Choroid plexus epithelial cell (primary cell): Measurements from ENCODE around the gene AMN.
"Not testable (repeated sequence)": the region's sequence is repeated elsewhere in the genome, so short reads cannot be mapped to it uniquely, and the experiment has no call there.

Experiments used
- DNase-seq: peaks from one replicate; pipeline ENCODE4 v3.0.0-alpha.2; 2010; ENCODE audit warnings: low read depth
- H3K4me3 ChIP-seq: 2 replicates; pipeline ENCODE4 v1.5.1; 2011; ENCODE audit warnings: low read depth, mild to moderate bottlenecking, control low read depth, low read length, moderate library complexity
- TF ChIP-seq, protein P1 (sequence below): conservative IDR thresholded peaks from 2 replicates; pipeline ENCODE4 v1.5.1; 2011; ENCODE audit warnings: low read depth, mild to moderate bottlenecking, control low read depth, inconsistent platforms, low read length, moderate library complexity

The AMN gene

DNA sequence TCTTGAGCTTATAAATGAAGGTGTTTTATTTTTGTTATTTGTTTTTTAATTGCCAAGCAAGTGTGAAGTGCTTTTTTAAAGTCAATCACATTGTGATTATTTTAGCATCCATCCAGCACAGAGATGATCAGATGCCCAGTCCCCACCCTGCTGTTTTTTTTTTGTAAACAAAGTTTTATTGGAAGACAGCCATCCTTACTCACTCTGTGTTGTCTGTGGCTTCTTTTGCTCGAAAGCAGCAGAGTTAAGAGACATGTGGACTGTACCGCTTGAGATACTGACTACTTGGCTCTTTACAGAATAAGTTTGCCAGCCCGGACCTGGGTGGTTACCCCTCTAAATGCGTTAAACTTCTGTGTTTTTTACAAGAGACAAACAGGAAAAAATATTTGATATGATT, 30.9 kb upstream of the AMN start:
- peak; percentile 84 for DNase-seq
- H3K4me3 ChIP-seq, result no peak overlapping the region
- TF ChIP-seq, protein P1, sequence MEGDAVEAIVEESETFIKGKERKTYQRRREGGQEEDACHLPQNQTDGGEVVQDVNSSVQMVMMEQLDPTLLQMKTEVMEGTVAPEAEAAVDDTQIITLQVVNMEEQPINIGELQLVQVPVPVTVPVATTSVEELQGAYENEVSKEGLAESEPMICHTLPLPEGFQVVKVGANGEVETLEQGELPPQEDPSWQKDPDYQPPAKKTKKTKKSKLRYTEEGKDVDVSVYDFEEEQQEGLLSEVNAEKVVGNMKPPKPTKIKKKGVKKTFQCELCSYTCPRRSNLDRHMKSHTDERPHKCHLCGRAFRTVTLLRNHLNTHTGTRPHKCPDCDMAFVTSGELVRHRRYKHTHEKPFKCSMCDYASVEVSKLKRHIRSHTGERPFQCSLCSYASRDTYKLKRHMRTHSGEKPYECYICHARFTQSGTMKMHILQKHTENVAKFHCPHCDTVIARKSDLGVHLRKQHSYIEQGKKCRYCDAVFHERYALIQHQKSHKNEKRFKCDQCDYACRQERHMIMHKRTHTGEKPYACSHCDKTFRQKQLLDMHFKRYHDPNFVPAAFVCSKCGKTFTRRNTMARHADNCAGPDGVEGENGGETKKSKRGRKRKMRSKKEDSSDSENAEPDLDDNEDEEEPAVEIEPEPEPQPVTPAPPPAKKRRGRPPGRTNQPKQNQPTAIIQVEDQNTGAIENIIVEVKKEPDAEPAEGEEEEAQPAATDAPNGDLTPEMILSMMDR, result no peak

GRCh38 chr14:102892651-102893050, 29.8 kb upstream of the AMN start:
- TF ChIP-seq, protein P1, result no peak
- DNase-seq, result no peak
- no peak overlapping the region for H3K4me3 ChIP-seq

DNA sequence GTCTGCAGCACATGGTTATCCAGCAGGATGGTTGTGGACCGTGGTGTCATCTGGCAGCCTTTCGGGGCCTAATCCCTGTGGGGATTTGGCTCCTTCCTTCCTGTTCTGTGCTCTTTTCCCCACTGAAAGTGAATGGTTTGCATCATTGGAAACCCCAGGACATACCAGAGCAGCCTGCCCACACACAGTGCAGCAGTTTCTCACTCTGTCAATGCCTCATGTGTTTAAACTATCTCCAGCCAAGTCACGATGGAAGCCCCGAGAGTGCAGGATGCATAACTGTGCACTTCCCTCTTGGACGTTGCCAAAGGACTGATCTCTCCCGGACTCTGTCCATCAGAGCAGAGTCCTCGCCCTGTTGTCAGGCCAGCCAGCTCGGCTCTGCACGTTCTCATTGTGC, 29.0 kb upstream of the AMN start:
- peak; percentile 97 for DNase-seq
- no peak overlapping the region for H3K4me3 ChIP-seq
- TF ChIP-seq, protein P1, result no peak

GRCh38 chr14:102896735-102897134, 25.7 kb upstream of the AMN start:
- H3K4me3 ChIP-seq, DNase-seq: not testable (repeated sequence)

- TF ChIP-seq, protein P1, result no peak
- H3K4me3 ChIP-seq, result no peak overlapping the region
- DNase-seq, result no peak
Observed at GRCh38 chr14:102897299-102898027, 25.0 kb upstream of the AMN start.

DNA sequence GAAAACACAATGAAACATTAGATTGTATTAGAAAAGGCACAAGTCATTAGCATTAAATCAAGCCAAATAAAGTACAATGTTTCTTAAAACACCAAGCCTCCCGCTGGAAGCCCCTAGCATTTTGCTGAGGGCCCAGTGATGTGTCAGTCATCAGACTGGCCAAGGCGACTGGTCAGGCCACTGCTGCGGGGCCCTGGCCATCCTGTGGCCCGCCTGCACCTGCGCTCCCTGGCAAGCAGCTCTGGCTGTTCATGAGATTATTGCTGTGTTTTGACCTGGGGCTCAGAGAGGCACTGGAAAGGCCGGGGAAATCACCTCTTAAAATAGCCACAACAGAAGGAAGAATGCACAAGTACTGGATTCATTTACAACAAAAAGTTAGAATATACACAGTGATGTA, 24.2 kb upstream of the AMN start:
- H3K4me3 ChIP-seq, result no peak overlapping the region
- no peak for DNase-seq
- TF ChIP-seq, protein P1, result no peak

GRCh38 chr14:102898776-102899515, 23.5 kb upstream of the AMN start:
- no peak overlapping the region for H3K4me3 ChIP-seq
- TF ChIP-seq, protein P1, result no peak
- no peak for DNase-seq
